Lower lobe of right lung (tissue), 2 donors: ENCODE measurements around the gene ADAMTSL4. TPM values are rescaled to one million over a fixed set of nuclear protein-coding genes. Genes with fewer than 3 reads are reported as not detected.

Experiments
- ATAC-seq, 2 donors: fragments of 200-7000 bp; cut with Tn5 transposase; one replicate each; pipeline ENCODE4 v1.9.1; 2020 to 2022; ENCODE audit warnings: mild to moderate bottlenecking in 2 of 2, moderate library complexity in 2 of 2
- DNase-seq: peaks from one replicate; pipeline ENCODE4 v3.0.0-alpha.2; 2020
- H3K27ac ChIP-seq: fragments of 200-600 bp; one replicate; pipeline ENCODE4 v1.8.0; 2022
- H3K27me3 ChIP-seq: fragments of 200-600 bp; one replicate; pipeline ENCODE4 v1.8.0; 2022; ENCODE audit warnings: low read depth
- H3K36me3 ChIP-seq: fragments of 200-600 bp; one replicate; pipeline ENCODE4 v1.8.0; 2022; ENCODE audit warnings: mild to moderate bottlenecking
- H3K4me1 ChIP-seq: fragments of 200-600 bp; one replicate; pipeline ENCODE4 v1.8.0; 2022
- H3K4me3 ChIP-seq: fragments of 200-600 bp; one replicate; pipeline ENCODE4 v1.8.0; 2022; ENCODE audit warnings: mild to moderate bottlenecking
- H3K9me3 ChIP-seq: fragments of 200-600 bp; one replicate; pipeline ENCODE4 v1.8.0; 2022
- CTCF ChIP-seq: fragments of 200-600 bp; IDR thresholded peaks from one replicate; pipeline ENCODE4 v1.8.0; 2022; ENCODE audit warnings: antibody characterized with exemption, mild to moderate bottlenecking
- intact Hi-C: fragments of 100-400 bp; cut with DNase I; formaldehyde crosslinking; loops from one replicate; pipeline ENCODE4 v1.11.0; 2022
- long read RNA-seq: library from polyadenylated mRNA; unstranded; transcript quantifications from one replicate; pipeline ENCODE4 v2.0.0, GENCODE V29; 2021
- total RNA-seq: library from RNA; stranded (reverse); fragmentation: NEBNext Ultra II Directional; extraction: Animal tissue kit (Norgen Biotek cat#: 25700); gene quantifications from one replicate; pipeline ENCODE4 v1.2.1, GENCODE V29; 2021
- donor health status: DM: no; HTN: yes; CAD: no; lungs with severe emphysema.

Gene ADAMTSL4
- total RNA-seq: 164 TPM
- long read RNA-seq, full-length matches to known transcripts: 7 of 104 reads
- long read RNA-seq, partial matches to known transcripts: 64 of 104 reads
- long read RNA-seq, other reads (novel, unspliced or antisense): 33 of 104 reads

- peak; percentile 17 for TF ChIP-seq CTCF
- Histone ChIP-seq H3K27ac (peak within 1 kb of the TSS; percentile 85), H3K27me3 (no peaks in the 10 kb centered on the region), H3K4me1 (peaks cover 40% of the 10 kb centered on the region), H3K4me3 (peak within 1 kb of the TSS; percentile 67), H3K36me3 (no peaks in the 10 kb centered on the region), H3K9me3 (no peaks in the 10 kb centered on the region)
- peak; percentile 86 for DNase-seq
- intact Hi-C loops: no loop called here
- peak; percentile 64 to 79 for ATAC-seq
Observed at GRCh38 chr1:150548632-150549495, at the start of gene ADAMTSL4. Gene ADAMTSL4 (plus strand): TSS chr1:150549408. CDS start chr1:150552289, 2,881 bp downstream.

GRCh38 chr1:150505431-150505830 is 43.8 kb upstream of the ADAMTSL4 start:
- peaks cover 20% of the 10 kb centered on the region for H3K4me1 ChIP-seq
- H3K4me3 ChIP-seq: no peak overlapping the region
- no peaks in the 10 kb centered on the region for H3K9me3 ChIP-seq
- no peak overlapping the region for H3K27ac ChIP-seq
- no peaks in the 10 kb centered on the region for H3K27me3 ChIP-seq
- no peak for TF ChIP-seq CTCF
- peaks cover 51% of the 10 kb centered on the region for H3K36me3 ChIP-seq
- peak; percentile 15 for DNase-seq
- intact Hi-C loops: no loop called here
- ATAC-seq: no peak

- H3K27me3 ChIP-seq: no peaks in the 10 kb centered on the region
- no peak for TF ChIP-seq CTCF
- H3K4me3 ChIP-seq: peak within 1 kb of the TSS; percentile 37
- H3K36me3 ChIP-seq: peaks cover 27% of the 10 kb centered on the region
- ATAC-seq: peak; percentile 59 to 68
- peak; percentile 42 for DNase-seq
- H3K27ac ChIP-seq: peak within 1 kb of the TSS; percentile 69
- H3K4me1 ChIP-seq: peaks cover 20% of the 10 kb centered on the region
- intact Hi-C loops: no loop called here
- no peaks in the 10 kb centered on the region for H3K9me3 ChIP-seq
Observed at GRCh38 chr1:150507912-150508864, 41.0 kb upstream of the ADAMTSL4 start, which contains the start of gene ECM1. Gene ECM1 (plus strand): TSS chr1:150508109. CDS start chr1:150508210, 101 bp downstream.

GRCh38 chr1:150508982-150509381 is 40.2 kb upstream of the ADAMTSL4 start:
- Histone ChIP-seq H3K36me3 (peaks cover 27% of the 10 kb centered on the region), H3K9me3 (no peaks in the 10 kb centered on the region), H3K27me3 (no peaks in the 10 kb centered on the region), H3K27ac (peak overlapping the region; percentile 69), H3K4me3 (peak overlapping the region; percentile 37), H3K4me1 (peaks cover 20% of the 10 kb centered on the region)
- ATAC-seq (peak; percentile 47 to 71), DNase-seq (peak; percentile 26)
- intact Hi-C loops: no loop called here
- no peak for TF ChIP-seq CTCF

GRCh38 chr1:150511551-150511950 is 37.7 kb upstream of the ADAMTSL4 start:
- peaks cover 5% of the 10 kb centered on the region for H3K36me3 ChIP-seq
- ATAC-seq: no peak
- H3K4me3 ChIP-seq: no peak overlapping the region
- intact Hi-C loops: no loop called here
- H3K4me1 ChIP-seq: peaks cover 29% of the 10 kb centered on the region
- no peak for TF ChIP-seq CTCF
- no peaks in the 10 kb centered on the region for H3K9me3 ChIP-seq
- no peaks in the 10 kb centered on the region for H3K27me3 ChIP-seq
- H3K27ac ChIP-seq: no peak overlapping the region
- DNase-seq: peak; percentile 41
